Measurements from ENCODE around the gene TEX51. TPM values are rescaled to one million over a fixed set of nuclear protein-coding genes. Genes with fewer than 3 reads are reported as not detected.

Gene TEX51
- total RNA-seq, 1 donor from 2014 or later = not detected

DNA sequence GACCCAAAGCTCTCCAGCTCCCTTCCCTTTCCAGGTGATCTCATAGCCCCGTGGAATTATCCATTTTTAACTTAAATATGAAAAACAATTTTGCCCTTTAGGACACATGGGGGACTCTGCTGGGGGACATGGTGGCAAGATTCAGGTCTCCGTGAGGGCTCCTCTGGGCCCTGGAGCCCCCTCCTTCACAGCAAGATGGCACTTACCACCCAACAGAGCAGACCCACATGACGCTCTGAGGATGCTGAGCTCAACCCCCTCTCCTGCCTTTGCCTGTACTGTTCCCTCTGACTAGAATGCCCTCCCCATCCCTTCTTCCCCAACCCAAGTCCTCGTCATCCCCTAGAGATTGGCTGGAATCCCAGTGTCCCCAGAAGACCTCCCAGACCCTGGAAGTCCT is 17.2 kb downstream of the TEX51 start:
- H3K9me3 Mint-ChIP-seq (ENCODE audit: low read depth) = no peaks in the 10 kb centered on the region
- H3K4me3 Mint-ChIP-seq (ENCODE audit: low read depth) = no peak overlapping the region
- H3K27me3 Mint-ChIP-seq = peaks cover 11% of the 10 kb centered on the region
- no peak for DNase-seq (ENCODE audit: low spot score, unreplicated experiment)
- TF ChIP-seq, protein P1, sequence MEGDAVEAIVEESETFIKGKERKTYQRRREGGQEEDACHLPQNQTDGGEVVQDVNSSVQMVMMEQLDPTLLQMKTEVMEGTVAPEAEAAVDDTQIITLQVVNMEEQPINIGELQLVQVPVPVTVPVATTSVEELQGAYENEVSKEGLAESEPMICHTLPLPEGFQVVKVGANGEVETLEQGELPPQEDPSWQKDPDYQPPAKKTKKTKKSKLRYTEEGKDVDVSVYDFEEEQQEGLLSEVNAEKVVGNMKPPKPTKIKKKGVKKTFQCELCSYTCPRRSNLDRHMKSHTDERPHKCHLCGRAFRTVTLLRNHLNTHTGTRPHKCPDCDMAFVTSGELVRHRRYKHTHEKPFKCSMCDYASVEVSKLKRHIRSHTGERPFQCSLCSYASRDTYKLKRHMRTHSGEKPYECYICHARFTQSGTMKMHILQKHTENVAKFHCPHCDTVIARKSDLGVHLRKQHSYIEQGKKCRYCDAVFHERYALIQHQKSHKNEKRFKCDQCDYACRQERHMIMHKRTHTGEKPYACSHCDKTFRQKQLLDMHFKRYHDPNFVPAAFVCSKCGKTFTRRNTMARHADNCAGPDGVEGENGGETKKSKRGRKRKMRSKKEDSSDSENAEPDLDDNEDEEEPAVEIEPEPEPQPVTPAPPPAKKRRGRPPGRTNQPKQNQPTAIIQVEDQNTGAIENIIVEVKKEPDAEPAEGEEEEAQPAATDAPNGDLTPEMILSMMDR (IDR thresholded peaks at IDR 0.05; ENCODE audit: unreplicated experiment) = no peak
- H3K27ac Mint-ChIP-seq = no peak overlapping the region
- H3K4me1 Mint-ChIP-seq (ENCODE audit: low read depth) = no peaks in the 10 kb centered on the region
- no peaks in the 10 kb centered on the region for H3K36me3 Mint-ChIP-seq (ENCODE audit: insufficient read depth)

GRCh38 chr2:126916744-126917143 is 18.1 kb downstream of the TEX51 start:
- no peak for DNase-seq (ENCODE audit: low spot score, unreplicated experiment)
- peaks cover 11% of the 10 kb centered on the region for H3K27me3 Mint-ChIP-seq
- no peak overlapping the region for H3K4me3 Mint-ChIP-seq (ENCODE audit: low read depth)
- H3K4me1 Mint-ChIP-seq (ENCODE audit: low read depth) = no peaks in the 10 kb centered on the region
- no peak overlapping the region for H3K27ac Mint-ChIP-seq
- H3K9me3 Mint-ChIP-seq (ENCODE audit: low read depth) = no peaks in the 10 kb centered on the region
- no peaks in the 10 kb centered on the region for H3K36me3 Mint-ChIP-seq (ENCODE audit: insufficient read depth)
- TF ChIP-seq, protein P1 (IDR thresholded peaks at IDR 0.05; ENCODE audit: unreplicated experiment) = no peak

GRCh38 chr2:126921066-126921465 is 22.4 kb downstream of the TEX51 start:
- Mint-ChIP-seq H3K36me3 (ENCODE audit: insufficient read depth) (no peaks in the 10 kb centered on the region), H3K27me3 (peaks cover 9% of the 10 kb centered on the region), H3K4me3 (ENCODE audit: low read depth) (no peak overlapping the region), H3K27ac (no peak overlapping the region), H3K9me3 (ENCODE audit: low read depth) (peaks cover 12% of the 10 kb centered on the region), H3K4me1 (ENCODE audit: low read depth) (no peaks in the 10 kb centered on the region)
- TF ChIP-seq, protein P1 (IDR thresholded peaks at IDR 0.05; ENCODE audit: unreplicated experiment) = no peak
- DNase-seq (ENCODE audit: low spot score, unreplicated experiment) = no peak

DNA sequence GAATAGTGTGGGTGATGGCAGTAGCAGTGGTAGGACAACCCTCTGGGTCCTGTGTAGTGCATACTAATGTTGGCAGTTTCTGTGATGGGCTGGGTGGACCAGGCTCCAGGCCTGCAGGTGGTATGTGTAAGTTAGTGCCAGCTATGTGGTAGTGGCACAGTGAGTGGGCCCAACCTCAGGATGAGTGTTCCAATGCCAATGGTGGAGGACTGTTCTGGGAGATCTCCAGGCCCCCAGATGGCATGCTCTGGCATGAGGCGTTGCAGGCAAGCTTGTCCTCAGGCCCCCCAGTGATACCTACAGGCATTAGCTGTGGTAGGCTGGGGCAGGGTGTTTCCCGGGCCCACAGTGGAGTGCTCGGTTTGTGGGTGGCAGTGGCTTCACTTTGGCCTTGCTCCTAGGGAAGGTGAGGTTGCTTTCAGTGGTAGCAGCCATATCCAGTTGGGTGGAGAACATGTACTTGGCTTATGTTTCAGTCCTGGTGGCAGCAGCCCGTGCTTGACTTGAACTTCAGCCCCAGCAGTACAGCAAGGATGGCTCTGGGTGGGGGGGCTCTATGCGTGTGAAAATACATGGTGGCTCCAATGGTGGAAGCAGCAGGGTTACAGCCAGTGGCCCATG is 32.4 kb downstream of the TEX51 start:
- H3K27ac Mint-ChIP-seq = no peak overlapping the region
- no peak for DNase-seq (ENCODE audit: low spot score, unreplicated experiment)
- H3K27me3 Mint-ChIP-seq = peaks cover 4% of the 10 kb centered on the region
- peaks cover 1% of the 10 kb centered on the region for H3K36me3 Mint-ChIP-seq (ENCODE audit: insufficient read depth)
- no peak overlapping the region for H3K4me3 Mint-ChIP-seq (ENCODE audit: low read depth)
- TF ChIP-seq, protein P1 (IDR thresholded peaks at IDR 0.05; ENCODE audit: unreplicated experiment) = no peak
- peaks cover 6% of the 10 kb centered on the region for H3K9me3 Mint-ChIP-seq (ENCODE audit: low read depth)
- peaks cover 3% of the 10 kb centered on the region for H3K4me1 Mint-ChIP-seq (ENCODE audit: low read depth)

DNA sequence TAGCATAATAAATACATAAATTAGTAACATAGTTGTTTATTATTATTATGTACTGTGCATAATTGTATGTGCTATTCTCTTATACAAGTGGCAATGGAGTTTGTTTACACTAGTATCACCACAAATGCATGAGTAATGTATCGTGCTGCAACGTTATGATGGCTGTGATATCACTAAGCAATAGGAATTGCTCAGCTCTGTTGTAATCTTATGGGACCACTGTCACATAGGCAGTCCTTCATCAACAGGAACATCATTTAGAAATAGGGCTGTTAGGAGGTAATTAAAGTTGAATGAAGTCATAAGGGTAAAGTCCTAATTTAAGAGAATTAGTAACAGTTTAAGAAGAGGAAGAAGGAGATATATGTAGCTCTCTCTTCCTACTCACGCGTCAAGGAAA is 33.8 kb downstream of the TEX51 start:
- H3K27ac Mint-ChIP-seq = no peak overlapping the region
- TF ChIP-seq, protein P1 (IDR thresholded peaks at IDR 0.05; ENCODE audit: unreplicated experiment) = no peak
- no peak overlapping the region for H3K4me3 Mint-ChIP-seq (ENCODE audit: low read depth)
- H3K27me3 Mint-ChIP-seq = peaks cover 5% of the 10 kb centered on the region
- DNase-seq (ENCODE audit: low spot score, unreplicated experiment) = no peak
- H3K36me3 Mint-ChIP-seq (ENCODE audit: insufficient read depth) = peaks cover under 1% of the 10 kb centered on the region
- peaks cover 3% of the 10 kb centered on the region for H3K4me1 Mint-ChIP-seq (ENCODE audit: low read depth)
- H3K9me3 Mint-ChIP-seq (ENCODE audit: low read depth) = peaks cover 2% of the 10 kb centered on the region

All from progenitor cell of endocrine pancreas (in vitro differentiated cells).